Astrocyte of the hippocampus (primary cell): ENCODE measurements around the gene SLFN14.
"Not testable (repeated sequence)": the region's sequence is repeated elsewhere in the genome, so short reads cannot be mapped to it uniquely, and the experiment has no call there.

Source experiments
- DNase-seq: peaks from one replicate; pipeline ENCODE4 v3.0.0; 2011; ENCODE audit warnings: low read depth, low spot score

SLFN14 gene

DNA sequence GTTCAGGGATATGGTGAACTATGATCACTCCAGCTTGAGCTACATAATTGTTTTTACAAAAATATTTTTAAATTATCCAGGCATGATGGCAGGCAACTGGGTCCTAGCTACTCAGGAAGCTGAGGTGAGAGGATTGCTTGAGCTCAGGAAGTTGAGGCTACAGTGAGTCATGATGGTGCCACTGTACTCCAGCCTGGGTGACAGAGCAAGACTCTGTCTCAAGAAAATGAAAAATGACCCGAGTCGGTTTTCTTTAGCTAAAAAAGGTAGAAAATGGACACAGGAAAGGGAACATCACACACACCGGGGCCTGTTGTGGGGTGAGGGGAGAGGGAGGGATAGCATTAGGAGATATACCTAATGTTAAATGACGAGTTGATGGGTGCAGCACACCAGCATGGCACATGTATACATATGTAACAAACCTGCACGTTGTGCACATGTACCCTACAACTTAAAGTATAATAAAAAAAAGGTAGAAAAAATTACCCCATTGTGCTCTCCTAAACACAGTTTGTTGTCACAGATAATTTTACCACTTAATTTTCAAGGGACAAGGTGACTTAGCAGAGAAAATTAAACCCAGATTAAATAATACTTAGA is 38.9 kb downstream of the SLFN14 start:
- DNase-seq = not testable (repeated sequence)

DNA sequence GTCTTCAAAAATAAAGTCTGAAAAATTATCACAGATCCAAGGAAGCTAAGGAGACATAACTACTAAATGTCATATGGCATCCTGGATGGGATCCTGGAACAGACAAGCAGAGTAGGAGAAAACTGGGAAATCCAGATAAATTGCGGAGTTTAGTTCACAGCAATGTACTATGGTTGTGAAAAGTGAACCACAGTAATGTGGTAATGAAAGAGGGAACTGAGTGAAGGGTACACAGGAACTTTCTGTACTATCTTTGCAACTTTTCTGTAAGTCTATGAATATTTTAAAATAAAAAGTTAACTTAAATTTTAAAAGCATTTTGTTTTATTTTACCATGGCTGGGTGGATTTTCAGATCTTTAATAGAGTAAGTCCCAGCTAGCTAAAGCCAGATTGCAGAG is 39.5 kb downstream of the SLFN14 start:
- DNase-seq = no peak

DNA sequence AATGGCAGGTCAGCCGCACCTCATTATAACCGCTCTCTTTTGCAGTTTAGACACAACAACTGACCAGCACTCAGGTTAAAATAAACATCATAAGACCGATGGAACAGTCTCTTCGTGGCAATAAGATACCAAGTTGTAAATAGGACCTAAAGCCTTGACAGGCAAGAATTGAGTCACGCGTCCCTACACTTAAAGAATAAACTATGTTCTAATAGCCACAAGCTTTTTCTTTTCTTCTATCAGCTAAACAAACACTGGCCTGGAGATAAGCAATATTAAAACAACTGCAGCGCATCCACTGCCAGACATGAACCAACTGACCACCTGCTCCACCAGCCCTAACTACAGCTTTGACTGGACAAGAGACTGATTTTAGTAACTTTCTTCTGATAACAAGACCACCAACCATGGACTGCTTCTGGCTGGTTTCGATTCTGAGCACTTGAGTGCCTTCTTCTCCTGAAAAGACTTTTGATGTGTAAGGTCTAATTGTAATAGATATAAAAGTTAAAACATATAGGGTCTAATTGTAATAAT is 40.6 kb downstream of the SLFN14 start:
- no peak for DNase-seq

DNA sequence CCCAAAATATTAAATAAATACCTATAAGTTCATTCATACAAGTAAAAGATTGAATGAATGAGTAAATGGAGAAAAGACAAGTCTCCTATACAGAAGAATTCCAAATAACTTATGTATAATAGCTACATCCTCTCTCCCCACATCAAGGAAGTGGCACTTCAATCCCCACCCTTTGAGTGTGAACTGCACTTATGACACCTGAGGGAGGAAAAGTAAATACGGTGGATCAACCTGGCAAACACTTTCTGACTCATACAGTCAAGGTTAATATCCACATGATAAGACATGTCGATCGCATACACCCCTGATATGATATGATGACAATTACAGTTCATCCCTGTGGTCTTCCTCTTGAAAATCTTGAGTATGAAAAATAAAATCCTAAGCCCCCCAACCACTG is 41.2 kb downstream of the SLFN14 start:
- DNase-seq = no peak

DNA sequence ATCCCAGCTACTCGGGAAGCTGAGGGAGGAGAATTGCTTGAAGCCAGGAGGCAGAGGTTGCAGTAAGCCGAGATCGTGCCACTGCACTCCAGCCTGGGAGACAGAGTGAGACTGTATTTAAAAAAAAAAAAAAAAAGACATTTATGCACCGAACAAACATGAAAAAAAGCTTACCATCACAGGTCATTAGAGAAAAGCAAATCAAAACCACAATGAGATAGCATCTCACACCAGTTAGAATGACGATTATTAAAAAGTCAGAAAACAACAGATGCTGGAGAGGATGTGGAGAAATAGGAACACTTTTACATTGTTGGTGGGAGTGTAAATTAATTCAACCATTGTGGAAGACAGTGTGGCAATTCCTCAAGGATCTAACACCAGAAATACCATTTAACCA is 42.2 kb downstream of the SLFN14 start:
- DNase-seq = not testable (repeated sequence)

DNA sequence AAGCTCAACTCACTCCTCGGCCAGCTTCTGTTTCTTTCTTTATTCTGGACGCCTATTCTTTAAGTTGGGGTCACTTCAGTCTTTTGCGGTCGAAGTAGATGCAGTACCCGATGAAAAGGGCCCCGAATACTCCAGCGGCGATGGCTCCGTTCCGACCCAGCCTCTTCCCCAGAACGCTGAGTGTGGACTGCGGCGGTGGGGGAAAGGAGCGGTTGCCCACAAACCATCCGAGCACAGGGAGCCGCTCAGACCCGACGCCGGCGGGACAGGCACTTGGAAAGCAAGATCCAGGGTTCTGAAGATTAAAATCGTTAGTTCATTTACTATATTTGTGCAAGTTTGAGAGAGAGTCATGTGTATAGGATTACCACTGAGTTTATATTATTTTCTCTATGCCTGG is 45.6 kb downstream of the SLFN14 start:
- no peak for DNase-seq

DNA sequence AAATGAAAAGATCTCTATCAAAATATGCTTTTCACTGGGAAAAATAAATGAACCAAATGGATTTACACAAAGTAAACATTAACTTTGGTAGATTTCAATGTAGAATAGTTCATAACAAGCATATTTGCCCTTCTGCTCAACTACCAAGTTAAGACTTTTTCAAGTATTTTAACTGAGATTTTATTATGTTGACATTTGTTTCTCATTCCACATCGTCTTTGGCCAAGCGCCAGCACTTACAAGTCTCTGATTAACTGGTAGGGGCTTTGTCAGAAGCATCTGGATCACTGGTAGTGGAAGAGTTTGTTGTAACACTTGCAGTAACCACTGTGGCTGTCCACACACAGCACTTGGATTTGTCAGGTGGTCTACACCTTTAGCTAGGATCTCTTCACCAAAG is 46.1 kb downstream of the SLFN14 start:
- no peak for DNase-seq
